Renal cortical epithelial cell (primary cell): ENCODE results near the gene SORBS1. TPM values are rescaled to one million over a fixed set of nuclear protein-coding genes. Genes with fewer than 3 reads are reported as not detected.

ENCODE experiments used
- DNase-seq: peaks from one replicate; pipeline ENCODE4 v3.0.0-alpha.2; 2011; ENCODE audit warnings: low read depth
- total RNA-seq: library from RNA; depleted of rRNA; stranded (reverse); fragments of >200 nt; gene quantifications from 2 replicates; pipeline ENCODE4 v1.2.3, GENCODE V29; 2014

Gene SORBS1
- total RNA-seq, 1 donor from 2014 or later, result 9.8 TPM

DNA sequence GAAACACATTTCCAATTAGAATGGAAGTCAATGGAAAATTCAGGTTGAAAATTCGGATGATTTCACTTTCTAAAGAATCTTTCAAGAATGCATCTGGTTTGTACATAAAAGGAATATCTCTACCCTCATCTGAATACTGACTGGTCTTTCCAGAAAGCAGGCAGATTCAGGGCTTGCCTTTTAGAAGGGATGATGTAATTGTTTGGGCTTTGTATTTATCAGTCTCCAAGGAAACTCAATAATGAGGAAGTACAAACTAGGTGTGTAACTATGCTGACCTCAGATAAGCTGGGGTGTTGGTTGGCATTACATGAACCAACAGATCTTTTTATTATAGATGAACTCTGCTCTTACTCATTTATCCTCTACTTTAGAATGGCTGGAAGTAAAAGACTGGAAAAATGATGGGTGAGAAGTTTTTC is 294.5 kb downstream of the SORBS1 start:
- DNase-seq, result peak; percentile 99

GRCh38 chr10:95265572-95265971 is 295.6 kb downstream of the SORBS1 start:
- no peak for DNase-seq

GRCh38 chr10:95264227-95265051 is 296.7 kb downstream of the SORBS1 start:
- DNase-seq, result peak; percentile 37

DNA sequence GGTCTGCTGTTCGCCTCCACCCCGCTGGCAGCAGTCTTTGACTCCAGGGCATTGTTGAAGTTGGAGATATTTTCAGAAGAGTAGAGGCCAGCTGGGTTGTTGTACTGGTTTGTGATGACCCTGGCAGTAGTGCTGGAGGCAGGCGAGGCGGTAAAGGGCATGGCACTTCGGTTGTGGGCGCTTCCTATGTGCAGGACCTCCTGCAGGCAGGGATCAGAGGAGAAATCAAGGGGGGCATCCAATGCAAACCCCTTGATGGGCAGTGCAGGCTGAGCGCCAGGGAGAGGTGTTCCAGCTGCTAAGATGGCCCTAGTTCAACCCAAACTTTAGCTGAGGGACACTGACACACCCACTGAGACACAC is 297.3 kb downstream of the SORBS1 start:
- DNase-seq, result no peak

- DNase-seq, result no peak
Measured at GRCh38 chr10:95262763-95263518, 298.2 kb downstream of the SORBS1 start.

DNA sequence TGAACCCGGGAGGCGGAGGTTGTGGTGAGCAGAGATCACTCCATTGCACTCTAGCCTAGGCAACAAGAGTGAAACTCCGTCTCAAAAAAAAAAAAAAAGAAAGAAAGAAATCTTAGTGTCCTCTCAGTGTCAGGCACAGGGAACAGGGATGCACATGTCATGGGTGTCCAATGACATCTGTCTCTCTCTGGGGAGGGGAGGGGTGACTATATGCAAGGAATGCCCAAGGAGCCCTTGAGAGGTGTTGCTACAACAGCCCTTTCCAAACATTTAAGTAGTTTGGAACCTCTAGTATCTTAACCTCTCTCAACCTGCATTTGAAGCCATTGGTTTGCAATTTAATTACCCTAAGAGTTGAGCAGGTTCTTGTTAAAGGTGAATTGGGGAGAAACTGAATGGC is 299.2 kb downstream of the SORBS1 start:
- DNase-seq, result no peak

Other genes starting within 250 kb of the SORBS1 start
- 131 and 211 TPM in 2 replicates for gene ALDH18A1, start 95.3 kb upstream of the SORBS1 start, total RNA-seq
- 17.7 and 48.1 TPM in 2 replicates for gene TCTN3, start 132.6 kb upstream of the SORBS1 start, total RNA-seq
- gene ENTPD1, start 194.8 kb upstream of the SORBS1 start, total RNA-seq, result 0.20 and 0.52 TPM in 2 replicates